HepG2 (cell line): Measurements from ENCODE around the gene GALNT5. TPM values are rescaled to one million over a fixed set of nuclear protein-coding genes. Genes with fewer than 3 reads are reported as not detected.

Experiments
- ATAC-seq: fragments of 200-7000 bp; cut with Tn5 transposase; 3 replicates; pipeline ENCODE4 v1.9.1; 2020; ENCODE audit warnings: mild to moderate bottlenecking, moderate library complexity
- BruUV-seq: library from RNA; stranded (reverse); fragments of 400-500 nt; replicated peaks from 2 replicates; lab custom pipeline; 2021; lab: Mats Ljungman, UMichigan
- CTCF ChIA-PET: fragments of 300-600 bp; formaldehyde crosslinking; extraction: SDS; loops from one replicate; lab custom pipeline; 2021; ENCODE audit warnings: low total read pairs, inconsistent platforms, low intra/inter-chr PET ratio; lab: Yijun Ruan, JAX
- POLR2A ChIA-PET: fragments of 350-600 bp; sonication (Branson Sonifier 250); formaldehyde crosslinking; loops from one replicate; lab custom pipeline; 2020; ENCODE audit warnings: antibody characterized with exemption, inconsistent platforms; lab: Yijun Ruan, JAX
- DNase-seq: peaks from one replicate; pipeline ENCODE4 v3.0.0-alpha.2; 2015; ENCODE audit warnings: low spot score
- FAIRE-seq: peaks from 3 replicates; lab custom pipeline; 2011; peaks lifted over from hg19 to GRCh38; lab: Jason Lieb, UNC
- H2AFZ ChIP-seq: one replicate; pipeline ENCODE4 v1.6.1; 2011; ENCODE audit warnings: low read length, inconsistent platforms
- H3K27ac ChIP-seq: fragments of 300-600 bp; 3 replicates; pipeline ENCODE4 v1.8.0; 2011; ENCODE audit warnings: mixed run types, mild to moderate bottlenecking, mixed read lengths, low read length, inconsistent platforms; ENCODE audit not compliant: insufficient read depth; ENCODE audit errors: extremely low read length
- H3K27me3 ChIP-seq, 2 experiments: fragments of 200-600 bp in 1 of 2; 2 replicates in 1 of 2; 3 replicates in 1 of 2; pipeline versions ENCODE4 v1.6.0 to v1.8.0; 2011; ENCODE audit warnings: low read length in 2 of 2, mild to moderate bottlenecking in 2 of 2, moderate library complexity in 2 of 2, inconsistent platforms in 1 of 2; ENCODE audit not compliant: insufficient read depth in 2 of 2, control insufficient read depth in 1 of 2
- H3K36me3 ChIP-seq, 2 experiments: fragments of 200-600 bp in 1 of 2; replicated peaks in 1 of 2; 2 replicates in 1 of 2; 3 replicates in 1 of 2; pipeline versions ENCODE4 v1.5.1 to v1.8.0; 2011; ENCODE audit warnings: low read length in 2 of 2, inconsistent platforms in 1 of 2; ENCODE audit not compliant: insufficient read depth in 2 of 2, control insufficient read depth in 1 of 2
- H3K4me1 ChIP-seq: 2 replicates; pipeline ENCODE4 v1.5.1; 2012; ENCODE audit warnings: low read length, inconsistent platforms; ENCODE audit not compliant: insufficient read depth
- H3K4me2 ChIP-seq: 2 replicates; pipeline ENCODE4 v1.6.0; 2011; ENCODE audit warnings: low read depth, low read length, inconsistent platforms
- H3K4me3 ChIP-seq, 3 experiments: fragments of 200-600 bp in 1 of 3; sonication (generic), shearing (Covaris generic) in 1 of 3; replicated peaks in 1 of 3; 2 replicates each; pipeline ENCODE4 v1.5.1; 2011 to 2016; ENCODE audit warnings: low read length in 3 of 3, inconsistent platforms in 2 of 3, low read depth in 2 of 3, mild to moderate bottlenecking in 2 of 3, control low read depth in 1 of 3, mixed read lengths in 1 of 3; ENCODE audit not compliant: insufficient read depth in 1 of 3
- H3K79me2 ChIP-seq: one replicate; pipeline ENCODE4 v1.6.1; 2011; ENCODE audit warnings: low read length, inconsistent platforms; ENCODE audit not compliant: insufficient read depth
- H3K9ac ChIP-seq: 2 replicates; pipeline ENCODE4 v1.6.0; 2011; ENCODE audit warnings: mild to moderate bottlenecking, low read depth, low read length, inconsistent platforms; ENCODE audit not compliant: insufficient read depth
- H3K9me3 ChIP-seq: 2 replicates; pipeline ENCODE4 v1.5.1; 2012; ENCODE audit warnings: mild to moderate bottlenecking, low read length
- H4K20me1 ChIP-seq: 2 replicates; pipeline ENCODE4 v1.6.0; 2011; ENCODE audit warnings: inconsistent platforms, mild to moderate bottlenecking, low read length, moderate library complexity; ENCODE audit not compliant: insufficient read depth
- ATRX ChIP-seq: sonication (generic); formaldehyde crosslinking; IDR thresholded peaks from 2 replicates; pipeline ENCODE4 v1.4.0; 2020; ENCODE audit warnings: missing genetic modification reagents, borderline replicate concordance
- CERS6 ChIP-seq: sonication (generic); formaldehyde crosslinking; IDR thresholded peaks from 2 replicates; pipeline ENCODE4 v1.5.0; 2020; ENCODE audit warnings: missing genetic modification reagents
- ELF3 ChIP-seq: IDR thresholded peaks from 2 replicates; pipeline ENCODE4 v1.6.1; 2016; ENCODE audit warnings: missing genetic modification reagents, missing compliant biosample characterization
- FOXA1 ChIP-seq, 2 experiments: fragments of 450-650 bp in 1 of 2; sonication (generic) in 1 of 2; formaldehyde crosslinking in 1 of 2; IDR thresholded peaks; 2 replicates each; pipeline versions ENCODE4 v1.4.0 to v1.6.1; 2016 to 2020; ENCODE audit warnings: missing genetic modification reagents in 1 of 2
- HIVEP1 ChIP-seq: sonication (generic); formaldehyde crosslinking; IDR thresholded peaks from 2 replicates; pipeline ENCODE4 v1.4.0; 2020; ENCODE audit warnings: mild to moderate bottlenecking, missing genetic modification reagents
- NR2F1 ChIP-seq, 2 experiments: fragments of 450-650 bp in 1 of 2; formaldehyde crosslinking in 1 of 2; IDR thresholded peaks; 2 replicates each; pipeline versions ENCODE4 v1.5.0 to v1.6.1; 2016 to 2020; ENCODE audit warnings: mild to moderate bottlenecking in 1 of 2, missing compliant biosample characterization in 1 of 2, missing genetic modification reagents in 1 of 2, moderate library complexity in 1 of 2
- PAF1 ChIP-seq: IDR thresholded peaks from 2 replicates; pipeline ENCODE4 v1.6.1; 2016; ENCODE audit warnings: missing genetic modification reagents, missing compliant biosample characterization
- RBFOX2 ChIP-seq: fragments of 200-400 bp; formaldehyde crosslinking; IDR thresholded peaks from 2 replicates; pipeline ENCODE4 v1.6.1; 2017; ENCODE audit warnings: low read depth, mild to moderate bottlenecking, low read length
- ZNF367 ChIP-seq: sonication (generic); formaldehyde crosslinking; IDR thresholded peaks from 2 replicates; pipeline ENCODE4 v1.4.0; 2020; ENCODE audit warnings: missing genetic modification reagents, borderline replicate concordance
- ZNF460 ChIP-seq: sonication (generic); formaldehyde crosslinking; IDR thresholded peaks from 2 replicates; pipeline ENCODE4 v1.5.1; 2020; ENCODE audit warnings: missing genetic modification reagents, mild to moderate bottlenecking, borderline replicate concordance
- WGBS: methylation state at CpG from one replicate; pipeline ENCODE4 v1.1.6; 2017; ENCODE audit warnings: low lambda C conversion rate; 5-methylcytosine and 5-hydroxymethylcytosine counted together
- in situ Hi-C: cut with HindIII; loops from 2 replicates; pipeline ENCODE4 v1.10.0; 2017; ENCODE audit warnings: low pct_unique_long_range_greater_than_20kb; ENCODE audit not compliant: extremely low pct_ligation_motif_present
- intact Hi-C: fragments of 100-400 bp; cut with micrococcal nuclease; formaldehyde crosslinking; loops from one replicate; pipeline ENCODE4 v1.10.0; 2022; ENCODE audit not compliant: unreplicated experiment
- polyA plus RNA-seq, 8 experiments: library from polyadenylated mRNA; depleted of rRNA in 3 of 8; stranded (reverse) in 7 of 8; unstranded in 1 of 8; fragments of >200 nt; fragmentation: Illumina TruSeq in 4 of 8; extraction: Trizol in 4 of 8; gene quantifications; 2 replicates each; pipeline versions ENCODE4 v1.2.1 to v1.2.3, GENCODE V29; 2011 to 2016; ENCODE audit warnings: low read depth in 4 of 8, missing spikeins in 1 of 8, mixed read lengths in 1 of 8; ENCODE audit not compliant: insufficient read depth in 1 of 8
- total RNA-seq, 5 experiments: library from RNA; depleted of rRNA; stranded (reverse); fragments of >200 nt; fragmentation: Illumina TruSeq; extraction: Trizol; gene quantifications; 2 replicates each; pipeline ENCODE4 v1.2.3, GENCODE V29; 2016; ENCODE audit warnings: low read depth in 1 of 5
- TF ChIP-seq, protein P1 (sequence below): sonication (generic); formaldehyde crosslinking; IDR thresholded peaks from 2 replicates; pipeline ENCODE4 v1.4.0; 2020; ENCODE audit warnings: missing genetic modification reagents

The GALNT5 gene
- total and polyA plus RNA-seq, 2 of the 13 experiments (the other 11 are each of a cell fraction or from before 2014, with no cell fraction given) = not detected

DNA sequence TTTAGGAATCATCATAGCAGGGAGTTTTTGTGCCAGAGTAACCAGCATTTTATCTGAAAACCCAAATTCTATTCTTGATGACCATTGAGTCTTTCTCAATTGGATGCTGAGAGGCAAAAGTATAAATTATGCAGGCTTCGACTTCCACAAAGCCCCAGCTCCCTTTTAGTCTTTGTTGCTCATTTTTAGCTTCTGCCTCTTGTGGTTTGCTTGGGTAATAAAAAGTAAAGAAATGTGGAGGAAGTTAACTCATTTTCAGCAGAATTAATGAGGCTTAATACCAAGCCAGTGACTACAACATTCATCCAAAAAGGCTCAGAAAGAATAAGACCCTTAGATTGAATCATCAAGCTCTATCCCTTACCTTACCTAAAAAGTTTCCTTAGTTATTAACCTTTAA, 49.5 kb downstream of the GALNT5 start (continued):
- TF ChIP-seq RBFOX2 (no peak), PAF1 (CRISPR knock-in tag) (no peak), HIVEP1 (CRISPR knock-in tag) (no peak)

DNA sequence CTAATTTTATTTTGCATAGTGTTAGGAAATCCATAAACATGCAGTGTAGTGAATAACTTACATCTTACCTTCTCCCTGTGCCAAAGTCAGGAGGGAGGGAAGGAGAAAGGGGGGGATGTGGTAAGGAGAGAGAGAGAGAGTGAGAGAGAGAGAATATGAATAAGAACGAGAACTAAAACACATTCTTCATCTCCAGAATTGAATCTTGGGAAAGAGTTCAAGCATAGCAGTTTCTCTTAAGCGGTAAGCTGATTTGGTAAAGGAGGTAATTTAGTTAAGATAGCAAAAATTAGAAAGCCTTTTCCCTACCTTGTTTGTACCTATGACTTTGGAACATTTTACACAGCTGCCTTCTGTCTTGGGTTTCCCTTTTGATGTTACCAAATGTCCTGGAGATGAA, 52.4 kb downstream of the GALNT5 start:
- CTCF ChIA-PET = no interaction called here
- 0 out of 5 replicates have a peak, but pooled peaks cover 0 to 1% of the 10 kb centered on the region in 2 experiments for H3K27me3 ChIP-seq
- no peak overlapping the region for H3K4me3 ChIP-seq
- H3K4me1 ChIP-seq = no peaks in the 10 kb centered on the region
- H3K27ac ChIP-seq = no peak overlapping the region
- H3K9ac ChIP-seq = no peak overlapping the region
- FAIRE-seq (no peak), DNase-seq (no peak), ATAC-seq (no peak)
- H3K79me2 ChIP-seq = no peaks in the 10 kb centered on the region
- H2AFZ ChIP-seq = no peak overlapping the region
- no peak for TF ChIP-seq ATRX
- TF ChIP-seq, all 625 proteins: peak for 0
- no peak overlapping the region for H3K4me2 ChIP-seq
- WGBS = 5% methylated on average over 2 of the region's 2 CpGs
- no peaks in the 10 kb centered on the region for H3K9me3 ChIP-seq
- intact Hi-C loops (no loop called here), in situ Hi-C loops (no loop called here)
- H3K36me3 ChIP-seq = no peaks in the 10 kb centered on the region
- no peaks in the 10 kb centered on the region for H4K20me1 ChIP-seq
- POLR2A ChIA-PET = no interaction called here
- BruUV-seq = no TSS peak

DNA sequence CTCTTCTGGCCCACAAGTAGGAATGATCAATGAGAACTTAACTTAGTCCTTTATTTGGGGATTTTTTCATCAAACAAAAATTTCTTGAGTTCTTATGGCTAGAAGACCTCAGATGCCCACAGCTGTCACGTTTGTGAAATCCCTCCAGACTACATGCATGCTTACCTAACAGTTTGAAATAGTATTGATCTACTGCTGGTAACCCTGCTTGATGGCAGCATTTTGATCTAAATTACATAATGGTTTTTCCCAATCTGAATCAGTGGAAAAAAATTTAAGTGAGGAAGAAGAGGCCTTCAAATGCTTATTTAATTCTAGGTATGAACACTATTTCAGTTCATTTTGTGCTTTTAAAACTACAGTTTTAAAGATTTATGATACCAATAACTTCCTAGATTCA, 54.2 kb downstream of the GALNT5 start:
- WGBS = 5% methylated on average over 1 of the region's 1 CpG
- no peak for DNase-seq
- Histone ChIP-seq H4K20me1 (no peaks in the 10 kb centered on the region), H3K36me3 (no peaks in the 10 kb centered on the region), H3K9me3 (no peaks in the 10 kb centered on the region), H3K27ac (no peak overlapping the region), H3K4me3 (no peak overlapping the region), H3K4me2 (no peak overlapping the region), H3K9ac (no peak overlapping the region), H3K27me3 (no peaks in the 10 kb centered on the region), H3K4me1 (no peaks in the 10 kb centered on the region), H3K79me2 (no peaks in the 10 kb centered on the region), H2AFZ (no peak overlapping the region)
- BruUV-seq = no TSS peak
- no peak for ATAC-seq
- intact Hi-C loops (no loop called here), in situ Hi-C loops (no loop called here)
- FAIRE-seq = no peak
- POLR2A ChIA-PET = no interaction called here
- CTCF ChIA-PET = no interaction called here
- TF ChIP-seq ZNF367 (CRISPR knock-in tag) (no peak), ZNF460 (CRISPR knock-in tag) (no peak), NR2F1 (CRISPR knock-in tag; IDR thresholded peaks at IDR 0.05) (no peak), ELF3 (CRISPR knock-in tag) (no peak), CERS6 (CRISPR knock-in tag) (no peak), FOXA1 (IDR thresholded peaks at IDR 0.05) (no peak), FOXA1 (CRISPR knock-in tag; IDR thresholded peaks at IDR 0.05) (no peak)
- TF ChIP-seq, protein P1, sequence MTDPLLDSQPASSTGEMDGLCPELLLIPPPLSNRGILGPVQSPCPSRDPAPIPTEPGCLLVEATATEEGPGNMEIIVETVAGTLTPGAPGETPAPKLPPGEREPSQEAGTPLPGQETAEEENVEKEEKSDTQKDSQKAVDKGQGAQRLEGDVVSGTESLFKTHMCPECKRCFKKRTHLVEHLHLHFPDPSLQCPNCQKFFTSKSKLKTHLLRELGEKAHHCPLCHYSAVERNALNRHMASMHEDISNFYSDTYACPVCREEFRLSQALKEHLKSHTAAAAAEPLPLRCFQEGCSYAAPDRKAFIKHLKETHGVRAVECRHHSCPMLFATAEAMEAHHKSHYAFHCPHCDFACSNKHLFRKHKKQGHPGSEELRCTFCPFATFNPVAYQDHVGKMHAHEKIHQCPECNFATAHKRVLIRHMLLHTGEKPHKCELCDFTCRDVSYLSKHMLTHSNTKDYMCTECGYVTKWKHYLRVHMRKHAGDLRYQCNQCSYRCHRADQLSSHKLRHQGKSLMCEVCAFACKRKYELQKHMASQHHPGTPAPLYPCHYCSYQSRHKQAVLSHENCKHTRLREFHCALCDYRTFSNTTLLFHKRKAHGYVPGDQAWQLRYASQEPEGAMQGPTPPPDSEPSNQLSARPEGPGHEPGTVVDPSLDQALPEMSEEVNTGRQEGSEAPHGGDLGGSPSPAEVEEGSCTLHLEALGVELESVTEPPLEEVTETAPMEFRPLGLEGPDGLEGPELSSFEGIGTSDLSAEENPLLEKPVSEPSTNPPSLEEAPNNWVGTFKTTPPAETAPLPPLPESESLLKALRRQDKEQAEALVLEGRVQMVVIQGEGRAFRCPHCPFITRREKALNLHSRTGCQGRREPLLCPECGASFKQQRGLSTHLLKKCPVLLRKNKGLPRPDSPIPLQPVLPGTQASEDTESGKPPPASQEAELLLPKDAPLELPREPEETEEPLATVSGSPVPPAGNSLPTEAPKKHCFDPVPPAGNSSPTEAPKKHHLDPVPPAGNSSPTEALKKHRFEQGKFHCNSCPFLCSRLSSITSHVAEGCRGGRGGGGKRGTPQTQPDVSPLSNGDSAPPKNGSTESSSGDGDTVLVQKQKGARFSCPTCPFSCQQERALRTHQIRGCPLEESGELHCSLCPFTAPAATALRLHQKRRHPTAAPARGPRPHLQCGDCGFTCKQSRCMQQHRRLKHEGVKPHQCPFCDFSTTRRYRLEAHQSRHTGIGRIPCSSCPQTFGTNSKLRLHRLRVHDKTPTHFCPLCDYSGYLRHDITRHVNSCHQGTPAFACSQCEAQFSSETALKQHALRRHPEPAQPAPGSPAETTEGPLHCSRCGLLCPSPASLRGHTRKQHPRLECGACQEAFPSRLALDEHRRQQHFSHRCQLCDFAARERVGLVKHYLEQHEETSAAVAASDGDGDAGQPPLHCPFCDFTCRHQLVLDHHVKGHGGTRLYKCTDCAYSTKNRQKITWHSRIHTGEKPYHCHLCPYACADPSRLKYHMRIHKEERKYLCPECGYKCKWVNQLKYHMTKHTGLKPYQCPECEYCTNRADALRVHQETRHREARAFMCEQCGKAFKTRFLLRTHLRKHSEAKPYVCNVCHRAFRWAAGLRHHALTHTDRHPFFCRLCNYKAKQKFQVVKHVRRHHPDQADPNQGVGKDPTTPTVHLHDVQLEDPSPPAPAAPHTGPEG (CRISPR knock-in tag) = no peak
